KOPT-K1 (cell line): ENCODE results near the gene COPZ1.

Experiments
- H3K27ac ChIP-seq: fragments of 200-600 bp; sonication (generic); 2 replicates; pipeline ENCODE4 v1.5.1; 2016; ENCODE audit warnings: antibody characterized with exemption, mild to moderate bottlenecking, low read depth, low read length; ENCODE audit not compliant: poor library complexity, severe bottlenecking
- H3K36me3 ChIP-seq: fragments of 200-600 bp; sonication (generic); 2 replicates; pipeline ENCODE4 v1.5.1; 2017; ENCODE audit warnings: antibody characterized with exemption, mild to moderate bottlenecking, low read length, moderate library complexity; ENCODE audit not compliant: insufficient read depth
- H3K9me3 ChIP-seq: fragments of 200-600 bp; sonication (generic); 2 replicates; pipeline ENCODE4 v1.5.1; 2017; ENCODE audit warnings: antibody characterized with exemption, low read length, mild to moderate bottlenecking; ENCODE audit not compliant: insufficient read depth, poor library complexity, severe bottlenecking

The COPZ1 gene

DNA sequence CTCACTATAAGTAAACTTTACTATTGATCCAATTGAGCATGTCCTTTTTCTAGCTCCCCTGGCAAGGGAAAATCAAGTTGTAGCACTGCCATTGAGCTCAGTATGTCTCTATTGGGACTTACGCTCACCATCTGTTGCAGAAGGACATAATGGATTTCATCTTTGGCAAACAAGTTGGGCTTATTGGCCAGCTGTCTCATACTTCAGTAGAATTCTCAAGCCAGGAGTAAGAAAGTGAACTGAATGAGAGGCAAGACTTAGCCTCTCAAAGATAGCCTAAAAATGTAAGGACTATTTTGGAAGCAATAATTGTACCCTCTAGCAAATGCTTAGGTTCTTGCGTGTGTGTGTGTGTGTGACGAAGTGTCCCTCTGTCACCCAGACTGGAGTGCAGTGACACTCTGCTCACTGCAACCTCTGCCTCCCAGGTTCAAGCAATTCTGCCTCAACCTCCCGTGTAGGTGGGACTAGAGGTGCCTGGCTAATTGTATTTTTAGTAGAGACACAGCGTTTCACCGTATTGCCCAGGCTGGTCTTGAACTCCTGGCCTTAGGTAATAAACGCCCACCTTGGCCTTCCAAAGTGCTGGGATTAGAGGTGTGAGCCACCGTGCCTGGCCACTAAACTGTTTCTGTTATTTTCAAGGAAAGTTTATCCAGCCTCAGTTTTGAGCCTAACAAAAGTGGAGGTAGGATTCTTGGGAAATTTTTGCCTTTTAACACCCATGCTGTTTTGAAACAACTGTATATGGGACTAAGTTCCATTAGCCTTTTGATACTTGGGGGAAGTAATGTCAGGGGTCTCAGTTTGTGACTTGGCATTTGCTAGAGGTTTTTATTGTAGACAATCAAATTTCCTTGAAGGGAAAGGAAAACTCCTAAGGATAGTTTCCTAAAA, 37.4 kb upstream of the COPZ1 start:
- peaks cover 73% of the 10 kb centered on the region for H3K36me3 ChIP-seq
- no peaks in the 10 kb centered on the region for H3K9me3 ChIP-seq
- no peak overlapping the region for H3K27ac ChIP-seq

DNA sequence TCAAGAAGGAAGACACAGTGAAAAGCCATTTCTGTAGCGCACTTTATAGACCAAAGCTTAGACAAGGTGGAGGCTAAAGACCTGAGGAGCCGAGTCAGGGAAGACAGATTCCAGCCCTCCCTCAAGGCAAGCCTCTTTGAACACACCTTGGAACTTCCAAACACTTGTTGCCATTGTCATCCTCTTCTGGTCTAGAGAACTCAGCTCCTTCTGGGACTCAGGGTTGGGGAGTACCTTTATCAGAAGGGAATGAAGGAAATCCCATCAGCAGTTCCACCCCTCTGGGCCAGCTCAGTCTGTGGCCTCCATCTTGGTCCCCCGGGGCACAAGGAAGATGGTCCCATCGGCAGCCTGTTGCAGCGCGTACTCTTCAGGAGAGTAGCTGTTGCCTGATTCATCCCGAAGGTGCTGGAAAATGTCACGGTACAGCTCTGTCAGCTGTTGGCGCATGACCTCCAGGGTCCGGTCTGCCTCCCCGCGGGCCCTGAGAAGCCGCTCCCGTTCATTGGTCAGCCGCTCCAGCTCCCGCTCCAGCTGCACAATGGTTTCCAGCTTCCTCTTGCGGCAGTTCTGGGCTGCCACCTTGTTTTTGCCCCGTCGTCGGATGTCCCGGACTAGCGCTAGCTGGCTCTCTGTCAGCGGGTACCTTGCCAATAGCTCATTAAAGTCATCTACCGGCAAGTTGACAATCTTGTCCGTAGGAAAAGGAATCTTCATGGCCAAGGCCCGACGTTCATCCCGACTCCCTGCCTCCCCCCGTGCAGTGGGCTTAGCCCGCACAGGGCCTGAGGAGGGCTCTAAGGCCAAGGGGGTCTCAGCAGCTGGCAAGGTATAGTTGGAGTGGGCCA, 32.6 kb upstream of the COPZ1 start:
- Histone ChIP-seq H3K36me3 (peaks cover 25% of the 10 kb centered on the region), H3K27ac (no peak overlapping the region), H3K9me3 (no peaks in the 10 kb centered on the region)

DNA sequence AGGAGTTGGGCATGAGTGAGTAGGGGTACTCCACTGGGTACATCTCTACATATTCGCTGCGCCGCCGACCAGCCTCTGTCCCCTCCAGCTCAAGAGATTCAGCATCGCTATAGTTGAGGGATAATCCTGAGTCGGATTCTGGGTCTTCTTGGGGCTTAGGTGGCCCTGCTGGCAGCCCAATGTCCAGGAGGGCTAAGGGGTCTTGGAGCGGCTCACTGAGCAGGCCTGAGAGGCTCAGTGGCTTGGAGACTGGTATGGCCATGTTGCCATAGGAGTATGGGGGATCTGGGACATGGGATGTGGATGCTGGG, 32.0 kb upstream of the COPZ1 start:
- peaks cover 19% of the 10 kb centered on the region for H3K36me3 ChIP-seq
- H3K9me3 ChIP-seq = no peaks in the 10 kb centered on the region
- no peak overlapping the region for H3K27ac ChIP-seq

DNA sequence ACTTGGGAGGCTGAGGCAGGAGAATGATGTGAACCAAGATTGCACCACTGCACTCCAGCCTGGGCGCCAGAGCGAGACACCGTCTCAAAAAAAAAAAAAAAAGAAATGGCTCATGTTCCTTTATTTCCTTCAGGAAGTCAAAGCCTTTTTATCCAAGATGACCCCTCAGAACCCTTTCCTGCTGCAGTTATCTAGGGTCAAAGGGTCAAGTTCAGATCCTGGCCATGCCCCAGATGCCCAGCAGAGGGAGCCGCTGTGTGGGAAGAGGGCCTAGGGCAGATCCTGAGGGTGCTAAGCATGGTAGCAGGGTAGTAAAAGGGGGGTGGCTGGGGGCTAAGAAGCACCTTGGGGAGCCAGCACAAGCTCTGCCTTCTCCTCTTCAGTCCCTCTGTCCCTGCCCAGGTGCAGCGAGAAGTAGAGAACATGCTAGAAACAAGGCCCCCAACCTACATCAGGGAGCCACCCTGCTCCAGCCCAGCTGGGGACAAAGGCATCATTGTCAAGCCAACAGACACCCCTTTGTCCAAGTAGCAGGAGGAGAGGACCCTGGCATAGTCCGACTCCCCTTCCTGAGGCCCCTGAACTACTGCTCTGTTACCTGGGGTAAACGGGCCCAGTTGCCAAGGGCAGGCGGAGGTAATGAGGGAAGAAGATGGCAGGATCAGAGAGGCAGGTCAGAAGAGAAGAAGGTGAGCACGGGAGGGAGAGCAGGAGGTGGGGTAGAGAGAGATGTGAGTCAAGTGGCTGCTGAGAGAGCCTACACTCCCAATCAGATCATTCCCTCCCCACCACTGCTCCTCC, 30.6 kb upstream of the COPZ1 start:
- Histone ChIP-seq H3K36me3 (peaks cover 5% of the 10 kb centered on the region; the same call in 1 of the 2 replicates), H3K27ac (peak overlapping the region; percentile 45), H3K9me3 (no peaks in the 10 kb centered on the region)

DNA sequence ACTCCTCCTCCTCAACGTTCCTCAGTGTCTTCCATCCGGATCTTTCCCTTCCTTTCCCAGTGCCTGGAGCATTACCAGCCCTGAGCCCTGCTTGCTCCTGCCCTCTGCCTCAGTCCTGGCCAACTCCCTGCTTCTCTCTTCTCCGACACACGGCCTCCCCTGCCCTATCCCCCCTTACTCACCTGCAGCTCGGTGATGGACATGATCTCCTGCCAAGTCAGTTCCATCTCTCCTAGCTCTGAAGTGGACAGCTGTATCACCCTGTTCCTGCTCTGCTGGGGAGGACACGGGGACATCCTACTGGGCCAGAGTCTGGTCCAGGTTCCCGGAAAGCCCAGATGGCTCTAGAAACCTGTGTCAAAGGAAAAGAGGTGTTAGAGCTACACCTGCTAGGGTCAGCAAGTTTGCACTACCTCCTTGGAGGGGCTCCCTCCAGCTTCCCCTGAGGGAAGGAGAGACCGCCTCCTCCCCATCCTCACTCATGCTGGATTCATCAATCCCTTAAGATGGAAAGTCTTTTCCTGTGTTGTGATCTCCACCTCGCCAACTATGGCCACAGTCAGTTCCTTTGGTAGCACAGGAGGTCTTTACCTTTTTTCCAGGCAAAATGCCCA, 29.9 kb upstream of the COPZ1 start:
- Histone ChIP-seq H3K36me3 (no peaks in the 10 kb centered on the region), H3K27ac (peak overlapping the region; percentile 45), H3K9me3 (no peaks in the 10 kb centered on the region)

DNA sequence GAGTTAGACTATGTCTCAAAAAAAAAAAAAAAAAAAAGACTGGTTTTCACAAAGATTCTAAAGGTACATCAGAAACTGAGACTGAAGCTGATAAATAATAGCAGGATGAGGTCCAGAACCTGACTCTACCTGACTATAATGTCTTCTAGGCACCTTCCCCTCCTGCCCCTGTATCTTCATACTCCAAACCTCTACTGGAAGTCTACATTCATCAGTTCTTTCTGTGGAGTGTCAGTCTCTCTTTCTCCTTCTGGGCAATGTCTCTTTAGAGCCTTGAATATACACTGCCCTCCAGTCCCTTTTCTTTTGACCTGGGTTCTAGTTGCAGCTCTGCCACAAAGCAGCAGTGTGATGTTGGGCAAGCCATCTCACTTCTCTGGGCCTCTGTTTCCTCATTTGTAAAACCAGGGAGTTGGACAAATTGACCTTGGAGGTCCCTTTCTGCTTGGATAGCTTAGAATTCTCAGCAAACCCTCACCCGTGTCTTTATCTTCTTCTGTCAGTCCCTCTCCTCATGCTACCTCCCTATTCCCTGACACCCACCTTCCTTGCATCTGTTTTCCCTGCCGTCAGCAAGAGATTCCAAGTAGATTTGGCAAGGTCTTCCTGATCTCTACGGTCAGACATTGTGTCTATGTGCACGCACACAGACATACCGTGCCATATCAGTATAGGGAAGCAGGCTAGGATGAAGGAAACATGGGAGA, 28.4 kb upstream of the COPZ1 start:
- Histone ChIP-seq H3K27ac (peak overlapping the region; percentile 15), H3K9me3 (no peaks in the 10 kb centered on the region), H3K36me3 (no peaks in the 10 kb centered on the region)

DNA sequence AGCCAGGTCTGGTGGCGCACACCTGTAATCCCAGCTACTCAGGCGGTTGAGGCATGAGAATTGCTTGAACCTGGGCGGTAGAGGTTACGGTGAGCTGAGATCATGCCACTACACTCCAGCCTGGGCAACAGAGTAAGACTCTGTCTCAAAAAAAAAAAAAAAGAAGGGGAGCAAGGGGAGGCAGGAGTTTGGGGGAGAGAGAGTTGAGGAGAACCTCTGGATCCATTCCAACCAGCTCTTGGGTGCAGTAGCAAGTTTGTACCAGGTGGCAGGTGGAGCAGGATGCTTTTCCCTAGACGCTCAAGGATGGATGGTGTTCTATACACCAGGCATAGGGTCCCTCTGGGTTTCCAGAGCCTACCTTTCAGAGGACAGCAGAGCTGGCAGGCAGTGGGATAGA, 26.0 kb upstream of the COPZ1 start:
- H3K27ac ChIP-seq = no peak overlapping the region
- no peaks in the 10 kb centered on the region for H3K9me3 ChIP-seq
- no peaks in the 10 kb centered on the region for H3K36me3 ChIP-seq

DNA sequence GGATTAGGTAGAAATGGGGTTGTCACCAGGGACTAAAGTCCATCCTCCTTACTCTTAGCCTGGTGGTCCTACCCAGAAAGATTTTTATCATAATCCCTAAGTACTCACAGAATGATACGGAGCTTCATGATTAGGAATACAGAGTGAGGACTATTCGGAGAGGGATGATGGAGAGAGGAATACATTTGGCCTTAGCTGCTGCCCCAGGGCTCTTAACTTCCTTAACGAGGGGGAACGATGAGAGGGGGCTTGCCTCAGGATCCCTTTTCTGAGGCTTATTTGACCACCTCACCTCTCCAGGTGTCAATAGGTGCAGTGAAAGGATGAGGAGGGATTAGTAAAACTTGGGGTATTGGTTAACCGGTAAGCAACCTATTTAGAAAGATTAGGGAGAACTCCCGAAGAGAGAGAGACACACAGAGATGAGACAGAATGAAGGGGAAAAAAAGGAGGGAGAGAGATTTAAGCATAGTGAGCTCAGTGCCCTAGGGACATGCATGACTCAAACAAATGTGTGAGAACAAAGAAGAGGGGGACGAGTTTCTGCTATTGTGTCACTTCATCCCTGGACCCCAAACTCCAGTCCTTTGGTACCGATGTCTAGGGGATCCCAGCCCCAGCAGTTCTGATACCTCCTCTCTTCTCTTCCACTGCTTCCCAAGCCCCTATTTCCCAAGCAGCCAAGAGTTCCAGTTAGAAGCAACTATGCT, 25.3 kb upstream of the COPZ1 start:
- H3K27ac ChIP-seq = peak overlapping the region; percentile 57
- no peaks in the 10 kb centered on the region for H3K36me3 ChIP-seq
- H3K9me3 ChIP-seq = no peaks in the 10 kb centered on the region

DNA sequence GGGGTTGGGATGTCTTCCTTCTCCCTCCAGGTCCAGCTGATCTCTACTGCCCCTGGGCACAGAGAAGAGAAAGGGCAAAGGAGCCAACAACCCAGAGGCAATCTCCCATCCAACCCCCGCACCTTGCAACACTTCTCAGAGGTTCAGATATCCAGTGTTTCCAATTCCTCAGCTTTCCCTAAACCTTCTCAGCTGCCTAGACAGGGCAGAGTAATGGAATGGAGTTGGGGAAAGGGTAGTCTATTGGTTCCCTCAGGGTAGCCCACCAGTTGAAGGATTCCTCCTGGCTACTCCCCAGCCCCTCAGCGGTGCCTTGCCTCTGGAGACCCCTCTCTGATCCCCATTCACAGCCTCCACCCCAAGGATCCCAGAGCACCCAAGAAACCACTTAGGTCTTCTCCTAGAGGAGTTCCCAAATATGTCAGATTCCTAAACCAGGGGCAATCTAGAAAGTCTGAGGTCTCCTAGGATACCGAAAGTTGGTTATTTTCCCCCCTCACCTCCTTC, 24.7 kb upstream of the COPZ1 start:
- Histone ChIP-seq H3K36me3 (no peaks in the 10 kb centered on the region), H3K9me3 (no peaks in the 10 kb centered on the region), H3K27ac (peak overlapping the region; percentile 57)

DNA sequence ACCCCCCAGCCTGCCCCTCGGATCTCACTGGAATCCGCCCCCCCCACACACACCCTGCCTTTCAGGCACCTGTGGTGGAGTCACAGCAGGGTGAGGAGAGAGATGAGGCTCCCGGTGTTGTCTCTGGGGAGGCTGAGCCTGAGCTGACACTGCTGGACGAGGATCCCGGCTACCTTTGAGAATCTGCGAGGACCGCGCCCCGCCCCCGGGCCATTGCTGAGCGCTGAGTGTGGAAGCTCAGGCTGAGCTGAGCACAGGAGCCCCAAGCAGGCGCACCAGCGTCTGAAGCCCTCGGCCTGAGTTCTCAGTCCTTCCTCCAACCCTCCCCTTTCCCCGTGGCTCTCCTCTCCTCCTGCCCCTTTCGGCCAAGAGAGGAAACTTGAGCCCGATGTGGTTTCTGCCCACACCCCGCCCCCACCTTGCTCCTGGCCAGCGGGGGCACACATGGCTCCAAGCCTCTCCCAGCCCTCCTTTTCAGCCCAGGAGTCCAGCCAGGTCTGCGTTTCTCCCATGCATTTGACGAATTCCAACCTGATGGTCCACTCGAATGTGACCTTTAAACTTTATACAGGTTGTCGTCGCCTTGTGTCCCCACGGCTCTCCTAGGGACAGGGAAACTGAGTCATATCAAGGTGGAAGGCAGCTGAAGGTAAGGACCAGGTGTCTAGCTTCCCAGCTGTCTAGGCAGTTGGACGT, 24.1 kb upstream of the COPZ1 start, which contains the start of gene NFE2:
TSS of gene NFE2 (minus strand) at position 284 of the 696 bp plus-strand sequence. CDS start 5,767 bp downstream, outside the sequence.
- peak within 1 kb of the TSS; percentile 57 for H3K27ac ChIP-seq
- H3K36me3 ChIP-seq = no peaks in the 10 kb centered on the region
- no peaks in the 10 kb centered on the region for H3K9me3 ChIP-seq

DNA sequence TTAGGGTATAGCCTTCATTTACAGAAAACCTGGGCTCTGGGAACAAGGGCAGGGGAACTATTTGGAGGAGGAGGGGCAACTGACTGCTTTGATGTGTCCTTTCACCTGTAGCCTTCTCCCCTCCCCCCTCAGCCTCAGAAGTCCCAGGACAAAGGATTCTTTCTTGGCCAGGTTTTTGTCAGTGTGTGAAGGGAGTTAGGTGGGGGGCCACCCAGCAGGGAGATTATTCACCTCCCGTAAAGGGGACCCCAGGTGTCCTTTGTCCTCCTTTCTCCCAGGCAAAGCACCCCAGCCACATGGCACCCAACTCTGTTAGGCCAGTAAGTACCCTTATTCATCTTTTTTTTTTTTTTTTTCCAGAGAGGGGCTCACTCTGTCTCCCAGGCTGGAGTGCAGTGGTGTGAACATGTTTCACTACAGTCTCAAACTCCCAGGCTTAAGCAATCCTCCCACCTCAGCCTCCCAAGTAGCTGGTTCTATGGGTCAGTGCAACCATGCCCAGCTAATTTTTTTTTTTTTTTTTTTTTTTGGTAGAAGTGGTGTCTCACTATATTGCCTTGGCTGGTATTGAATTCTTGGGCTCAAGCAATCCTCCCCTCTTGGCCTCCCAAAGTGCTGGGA, 23.4 kb upstream of the COPZ1 start:
- Histone ChIP-seq H3K27ac (peak overlapping the region; percentile 57), H3K9me3 (no peaks in the 10 kb centered on the region), H3K36me3 (no peaks in the 10 kb centered on the region)

DNA sequence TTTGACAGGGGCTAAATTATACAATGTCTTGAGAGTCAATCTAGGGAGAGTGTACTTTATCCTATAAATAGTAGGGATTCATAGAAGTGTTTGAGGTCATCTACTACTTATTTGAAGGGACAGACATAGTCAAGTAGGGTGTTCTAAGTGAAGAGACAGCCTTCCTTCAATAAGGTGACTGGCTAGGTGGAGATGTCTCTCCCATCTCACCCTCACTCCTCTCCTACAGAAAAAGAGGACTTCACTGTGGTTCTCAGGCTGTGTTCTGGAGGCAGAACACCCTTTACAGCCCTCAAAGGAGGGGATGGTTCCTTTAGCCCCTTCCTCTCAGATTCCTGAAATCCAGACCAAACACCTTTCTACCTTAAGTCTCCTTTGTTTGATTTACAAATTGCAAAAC, 21.3 kb upstream of the COPZ1 start:
- no peaks in the 10 kb centered on the region for H3K36me3 ChIP-seq
- H3K27ac ChIP-seq = peak overlapping the region; percentile 86
- H3K9me3 ChIP-seq = no peaks in the 10 kb centered on the region
